ENCODE measurements around the gene PHOX2A.

GRCh38 chr11:72267956-72268617, 24.1 kb upstream of the PHOX2A start:
- TF ChIP-seq CTCF (conservative IDR thresholded peaks at IDR 0.05; ENCODE audit: low read depth, low read length) (no peak), EZH2 (IDR thresholded peaks at IDR 0.05; ENCODE audit: borderline replicate concordance, low read depth, low read length, poor library complexity, severe bottlenecking) (no peak)

Measured in A673 (cell line).